H9 (cell line): ENCODE measurements around the gene ZYG11A. TPM values are rescaled to one million over a fixed set of nuclear protein-coding genes. Genes with fewer than 3 reads are reported as not detected.
"Not testable (repeated sequence)": the region's sequence is repeated elsewhere in the genome, so short reads cannot be mapped to it uniquely, and the experiment has no call there.

Experiments used
- DNase-seq: peaks from one replicate; pipeline ENCODE4 v3.0.0-alpha.2; 2017
- H2AFZ ChIP-seq: one replicate; pipeline ENCODE4 v1.6.1; 2013; ENCODE audit warnings: mild to moderate bottlenecking, low read length, control low read depth, moderate library complexity
- H2AK5ac ChIP-seq: 2 replicates; pipeline ENCODE4 v1.6.1; 2013; ENCODE audit warnings: low read length, control low read depth, mixed read lengths; ENCODE audit not compliant: insufficient read length
- H2BK120ac ChIP-seq: one replicate; pipeline ENCODE4 v1.6.1; 2013; ENCODE audit warnings: low read depth, mild to moderate bottlenecking, low read length, control low read depth, inconsistent platforms; ENCODE audit not compliant: poor library complexity, severe bottlenecking
- H2BK12ac ChIP-seq: 2 replicates; pipeline ENCODE4 v1.6.1; 2013; ENCODE audit warnings: low read length, control low read depth, mixed read lengths, low read depth; ENCODE audit not compliant: insufficient read length
- H2BK15ac ChIP-seq: 2 replicates; pipeline ENCODE4 v1.6.1; 2013; ENCODE audit warnings: low read depth, low read length, control low read depth
- H2BK20ac ChIP-seq: one replicate; pipeline ENCODE4 v1.6.1; 2013; ENCODE audit warnings: low read depth, mild to moderate bottlenecking, low read length, control low read depth, inconsistent platforms; ENCODE audit not compliant: poor library complexity, severe bottlenecking
- H2BK5ac ChIP-seq: 2 replicates; pipeline ENCODE4 v1.6.1; 2013; ENCODE audit warnings: low read length, control low read depth, mixed read lengths; ENCODE audit not compliant: insufficient read length
- H3K14ac ChIP-seq: 2 replicates; pipeline ENCODE4 v1.6.1; 2013; ENCODE audit warnings: low read length, control low read depth; ENCODE audit not compliant: insufficient read depth
- H3K18ac ChIP-seq: 2 replicates; pipeline ENCODE4 v1.6.1; 2013; ENCODE audit warnings: low read depth, mild to moderate bottlenecking, mixed read lengths, low read length, control low read depth; ENCODE audit not compliant: insufficient read length
- H3K23ac ChIP-seq: 2 replicates; pipeline ENCODE4 v1.6.1; 2013; ENCODE audit warnings: low read length, control low read depth, mixed read lengths, low read depth; ENCODE audit not compliant: insufficient read length
- H3K23me2 ChIP-seq: 2 replicates; pipeline ENCODE4 v1.6.1; 2013; ENCODE audit warnings: low read depth, mild to moderate bottlenecking, mixed read lengths, low read length, control low read depth; ENCODE audit not compliant: insufficient read length, poor library complexity, severe bottlenecking
- H3K27ac ChIP-seq: 2 replicates; pipeline ENCODE4 v1.5.1; 2013; ENCODE audit warnings: low read length, control low read depth, mixed read lengths, low read depth; ENCODE audit not compliant: insufficient read length
- H3K27me3 ChIP-seq: 2 replicates; pipeline ENCODE4 v1.6.1; 2013; ENCODE audit warnings: low read length, control low read depth, inconsistent platforms; ENCODE audit not compliant: insufficient read depth
- H3K4ac ChIP-seq: 2 replicates; pipeline ENCODE4 v1.6.1; 2013; ENCODE audit warnings: low read depth, mild to moderate bottlenecking, control low read depth, inconsistent platforms, low read length, moderate library complexity
- H3K4me1 ChIP-seq: 2 replicates; pipeline ENCODE4 v1.6.1; 2013; ENCODE audit warnings: low read length, control low read depth, inconsistent platforms; ENCODE audit not compliant: insufficient read depth
- H3K4me2 ChIP-seq: 2 replicates; pipeline ENCODE4 v1.6.1; 2013; ENCODE audit warnings: low read length, control low read depth, mixed read lengths; ENCODE audit not compliant: insufficient read length, insufficient read depth
- H3K56ac ChIP-seq: 2 replicates; pipeline ENCODE4 v1.6.1; 2013; ENCODE audit warnings: low read depth, mild to moderate bottlenecking, mixed read lengths, low read length, control low read depth; ENCODE audit not compliant: insufficient read length
- H3K79me1 ChIP-seq: 2 replicates; pipeline ENCODE4 v1.6.1; 2013; ENCODE audit warnings: low read depth, mild to moderate bottlenecking, moderate library complexity, low read length, control low read depth, inconsistent platforms; ENCODE audit not compliant: insufficient read depth, poor library complexity, severe bottlenecking
- H3K79me2 ChIP-seq: 2 replicates; pipeline ENCODE4 v1.6.1; 2013; ENCODE audit warnings: low read length, control low read depth, inconsistent platforms; ENCODE audit not compliant: insufficient read depth
- H3K9ac ChIP-seq: 2 replicates; pipeline ENCODE4 v1.6.1; 2013; ENCODE audit warnings: low read length, control low read depth, mixed read lengths; ENCODE audit not compliant: insufficient read length; ENCODE audit errors: extremely low read depth
- H3K9me3 ChIP-seq: one replicate; pipeline ENCODE4 v1.6.1; 2013; ENCODE audit warnings: low read depth, low read length, inconsistent platforms; ENCODE audit not compliant: control insufficient read depth
- H3T11ph ChIP-seq: one replicate; pipeline ENCODE4 v1.6.1; 2013; ENCODE audit warnings: mild to moderate bottlenecking, low read length, control low read depth, inconsistent platforms
- H4K20me1 ChIP-seq: one replicate; pipeline ENCODE4 v1.6.1; 2013; ENCODE audit not compliant: control insufficient read depth, insufficient read length, insufficient read depth
- H4K5ac ChIP-seq: 2 replicates; pipeline ENCODE4 v1.6.1; 2013; ENCODE audit warnings: low read depth, mild to moderate bottlenecking, mixed read lengths, low read length, control low read depth; ENCODE audit not compliant: insufficient read length
- H4K8ac ChIP-seq: replicated peaks from 2 replicates; pipeline ENCODE4 v1.6.1; 2013; ENCODE audit warnings: low read length, control low read depth, mixed read lengths, low read depth; ENCODE audit not compliant: insufficient read length
- H4K91ac ChIP-seq: 2 replicates; pipeline ENCODE4 v1.6.1; 2013; ENCODE audit warnings: low read depth, mild to moderate bottlenecking, moderate library complexity, mixed read lengths, low read length, control low read depth; ENCODE audit not compliant: insufficient read length
- H3K27ac Mint-ChIP-seq, 3 experiments: 2 replicates in 2 of 3; 3 replicates in 1 of 3; pipeline ENCODE4 v1.8.0; 2020 to 2021; ENCODE audit warnings: mixed read lengths in 3 of 3, mild to moderate bottlenecking in 1 of 3, moderate library complexity in 1 of 3
- H3K27me3 Mint-ChIP-seq: 2 replicates; pipeline ENCODE4 v1.8.0; 2021; ENCODE audit warnings: low read depth, mild to moderate bottlenecking, moderate library complexity, mixed read lengths
- H3K36me3 Mint-ChIP-seq, 3 experiments: 2 replicates in 2 of 3; 3 replicates in 1 of 3; pipeline ENCODE4 v1.8.0; 2020 to 2021; ENCODE audit warnings: low read depth in 3 of 3, mixed read lengths in 3 of 3; ENCODE audit not compliant: insufficient read depth in 1 of 3
- H3K4me1 Mint-ChIP-seq, 2 experiments: 2 replicates each; pipeline ENCODE4 v1.8.0; 2020; ENCODE audit warnings: mixed read lengths in 2 of 2
- H3K4me3 Mint-ChIP-seq, 2 experiments: 2 replicates in 1 of 2; 3 replicates in 1 of 2; pipeline ENCODE4 v1.8.0; 2020 to 2021; ENCODE audit warnings: mild to moderate bottlenecking in 2 of 2, mixed read lengths in 2 of 2, moderate library complexity in 1 of 2
- H3K9me3 Mint-ChIP-seq, 2 experiments: 2 replicates in 1 of 2; 3 replicates in 1 of 2; pipeline ENCODE4 v1.8.0; 2020; ENCODE audit warnings: mild to moderate bottlenecking in 2 of 2, mixed read lengths in 2 of 2, moderate library complexity in 1 of 2
- WGBS: extraction: QIAGEN DNeasy Blood & Tissue Kit; methylation state at CpG from one replicate; pipeline ENCODE4 v1.1.7; 2013; ENCODE audit warnings: missing lambda C conversion rate, low lambda C conversion rate, mixed read lengths; ENCODE audit not compliant: insufficient read length; ENCODE audit errors: extremely low coverage; 5-methylcytosine and 5-hydroxymethylcytosine counted together
- total RNA-seq: library from RNA; stranded (reverse); gene quantifications from 2 replicates; pipeline ENCODE4 v1.2.1, GENCODE V29; 2021
- TF ChIP-seq, protein P1 (sequence below): fragments of 200-600 bp; sonication (generic); conservative IDR thresholded peaks from 3 replicates; pipeline ENCODE4 v1.8.0; 2021; ENCODE audit warnings: antibody characterized with exemption, mild to moderate bottlenecking

The ZYG11A gene
- total RNA-seq, 1 experiment from 2014 or later: 2.1 TPM

DNA sequence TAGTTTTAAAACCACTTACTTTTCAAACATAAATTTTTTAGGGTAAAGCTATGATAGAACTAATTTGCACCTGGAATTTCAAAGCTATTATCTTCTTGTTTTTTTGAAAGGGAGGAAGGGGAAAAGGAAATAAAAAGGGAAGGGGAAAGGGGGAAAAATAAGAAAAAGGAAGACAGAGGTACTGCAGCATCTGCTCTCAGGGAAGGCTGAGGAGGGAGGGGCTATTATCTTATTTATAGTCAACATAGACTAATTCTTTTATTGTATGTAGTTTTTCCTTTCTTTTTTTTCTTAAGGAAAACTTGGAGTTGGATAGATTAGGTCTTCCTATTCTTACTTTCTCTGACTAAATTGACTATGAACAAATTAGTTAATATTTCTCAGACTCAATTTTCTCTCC is 41.5 kb upstream of the ZYG11A start:
- H3K9me3 Mint-ChIP-seq: no peaks in the 10 kb centered on the region
- no peak overlapping the region for H2AK5ac ChIP-seq
- no peaks in the 10 kb centered on the region for H3K23me2 ChIP-seq
- H3K4ac ChIP-seq: no peak overlapping the region
- no peak overlapping the region for H2BK20ac ChIP-seq
- no peaks in the 10 kb centered on the region for H3K4me1 ChIP-seq
- no peaks in the 10 kb centered on the region for H3K79me1 ChIP-seq
- H4K20me1 ChIP-seq: no peaks in the 10 kb centered on the region
- no peaks in the 10 kb centered on the region for H3K27me3 ChIP-seq
- H4K8ac ChIP-seq: no peak overlapping the region
- no peak for DNase-seq
- H3K79me2 ChIP-seq: no peaks in the 10 kb centered on the region
- H3K36me3 Mint-ChIP-seq: peaks cover 1 to 14% (median 8%) of the 10 kb centered on the region in 3 experiments; a peak in 5 of 7 replicates
- H2BK5ac ChIP-seq: no peak overlapping the region
- TF ChIP-seq, protein P1, sequence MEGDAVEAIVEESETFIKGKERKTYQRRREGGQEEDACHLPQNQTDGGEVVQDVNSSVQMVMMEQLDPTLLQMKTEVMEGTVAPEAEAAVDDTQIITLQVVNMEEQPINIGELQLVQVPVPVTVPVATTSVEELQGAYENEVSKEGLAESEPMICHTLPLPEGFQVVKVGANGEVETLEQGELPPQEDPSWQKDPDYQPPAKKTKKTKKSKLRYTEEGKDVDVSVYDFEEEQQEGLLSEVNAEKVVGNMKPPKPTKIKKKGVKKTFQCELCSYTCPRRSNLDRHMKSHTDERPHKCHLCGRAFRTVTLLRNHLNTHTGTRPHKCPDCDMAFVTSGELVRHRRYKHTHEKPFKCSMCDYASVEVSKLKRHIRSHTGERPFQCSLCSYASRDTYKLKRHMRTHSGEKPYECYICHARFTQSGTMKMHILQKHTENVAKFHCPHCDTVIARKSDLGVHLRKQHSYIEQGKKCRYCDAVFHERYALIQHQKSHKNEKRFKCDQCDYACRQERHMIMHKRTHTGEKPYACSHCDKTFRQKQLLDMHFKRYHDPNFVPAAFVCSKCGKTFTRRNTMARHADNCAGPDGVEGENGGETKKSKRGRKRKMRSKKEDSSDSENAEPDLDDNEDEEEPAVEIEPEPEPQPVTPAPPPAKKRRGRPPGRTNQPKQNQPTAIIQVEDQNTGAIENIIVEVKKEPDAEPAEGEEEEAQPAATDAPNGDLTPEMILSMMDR: no peak
- no peak overlapping the region for H3K23ac ChIP-seq
- H2BK15ac ChIP-seq: no peak overlapping the region
- no peak overlapping the region for H2AFZ ChIP-seq
- H3K4me2 ChIP-seq: no peak overlapping the region
- H3K27ac Mint-ChIP-seq: no peak overlapping the region
- H2BK12ac ChIP-seq: no peak overlapping the region
- H3K4me1 Mint-ChIP-seq: no peaks in the 10 kb centered on the region
- H4K91ac ChIP-seq: no peak overlapping the region
- H4K5ac ChIP-seq: no peak overlapping the region
- no peak overlapping the region for H3K27ac ChIP-seq
- H3K18ac ChIP-seq: no peak overlapping the region
- no peaks in the 10 kb centered on the region for H3K27me3 Mint-ChIP-seq
- H3K9ac ChIP-seq: no peak overlapping the region
- no peaks in the 10 kb centered on the region for H3K9me3 ChIP-seq
- H3T11ph ChIP-seq: no peak overlapping the region
- H3K14ac ChIP-seq: no peak overlapping the region
- H3K56ac ChIP-seq: no peak overlapping the region
- no peak overlapping the region for H2BK120ac ChIP-seq
- no peak overlapping the region for H3K4me3 Mint-ChIP-seq

DNA sequence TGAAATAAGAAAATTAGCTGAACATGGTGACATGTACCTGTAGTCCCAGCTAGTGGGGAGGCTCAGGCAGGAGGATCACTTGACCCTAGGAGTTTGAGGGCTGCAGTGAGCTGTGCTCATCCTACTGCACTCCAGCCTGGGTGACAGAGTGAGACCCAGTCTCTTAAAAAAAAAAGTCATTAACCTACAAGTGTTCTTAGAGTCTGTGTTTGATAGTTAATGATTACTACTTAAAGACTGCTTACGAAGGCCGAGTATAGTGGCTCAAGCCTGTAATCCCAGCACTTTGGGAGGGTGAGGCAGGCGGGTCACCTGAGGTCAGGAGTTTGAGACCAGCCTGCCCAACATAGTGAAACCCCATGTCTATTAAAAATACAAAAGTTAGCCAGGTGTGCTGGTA is 38.5 kb upstream of the ZYG11A start:
- H3K23ac ChIP-seq, H3K9me3 ChIP-seq, H3T11ph ChIP-seq, H3K4me1 ChIP-seq, H3K9ac ChIP-seq, H3K4me2 ChIP-seq, H3K27me3 ChIP-seq, H3K4me1 Mint-ChIP-seq, H3K56ac ChIP-seq, H3K36me3 Mint-ChIP-seq, H3K4ac ChIP-seq, H2BK5ac ChIP-seq, H2BK15ac ChIP-seq, H4K91ac ChIP-seq, H2BK20ac ChIP-seq, H4K8ac ChIP-seq, H2BK120ac ChIP-seq, H3K27me3 Mint-ChIP-seq, H3K27ac Mint-ChIP-seq, H3K79me2 ChIP-seq, H3K27ac ChIP-seq, H2BK12ac ChIP-seq, H3K23me2 ChIP-seq, H4K5ac ChIP-seq, H2AFZ ChIP-seq, H3K4me3 Mint-ChIP-seq, H3K14ac ChIP-seq, H3K79me1 ChIP-seq, H4K20me1 ChIP-seq, DNase-seq, H3K18ac ChIP-seq, H2AK5ac ChIP-seq, H3K9me3 Mint-ChIP-seq: not testable (repeated sequence)
- WGBS: no CpG with 5 or more reads among the region's 3 CpGs
